Neural crest cell (in vitro differentiated cells): ENCODE data around the gene SMIM1. TPM values are rescaled to one million over a fixed set of nuclear protein-coding genes. Genes with fewer than 3 reads are reported as not detected.

Source experiments
- DNase-seq: peaks from one replicate; pipeline ENCODE4 v3.0.0; 2021; ENCODE audit warnings: low read depth, mixed read lengths, low spot score
- H3K27ac Mint-ChIP-seq: one replicate; pipeline ENCODE4 v1.8.0; 2021; ENCODE audit warnings: mild to moderate bottlenecking, mixed read lengths; ENCODE audit not compliant: unreplicated experiment
- H3K27me3 Mint-ChIP-seq: 2 replicates; pipeline ENCODE4 v1.8.0; 2021; ENCODE audit warnings: low read depth, mild to moderate bottlenecking, mixed read lengths
- H3K36me3 Mint-ChIP-seq: 2 replicates; pipeline ENCODE4 v1.8.0; 2021; ENCODE audit warnings: low read depth, mild to moderate bottlenecking, mixed read lengths
- H3K4me1 Mint-ChIP-seq: 2 replicates; pipeline ENCODE4 v1.8.0; 2021; ENCODE audit warnings: mixed read lengths
- H3K4me3 Mint-ChIP-seq: one replicate; pipeline ENCODE4 v1.8.0; 2021; ENCODE audit warnings: mild to moderate bottlenecking, mixed read lengths
- H3K9me3 Mint-ChIP-seq: 2 replicates; pipeline ENCODE4 v1.8.0; 2021; ENCODE audit warnings: mixed read lengths
- CTCF ChIP-seq: fragments of 200-600 bp; sonication (generic); conservative IDR thresholded peaks from 2 replicates; pipeline ENCODE4 v1.5.0; 2021; ENCODE audit warnings: antibody characterized with exemption, mild to moderate bottlenecking
- total RNA-seq: library from RNA; stranded (reverse); gene quantifications from 2 replicates; pipeline ENCODE4 v1.2.1, GENCODE V29; 2021

The SMIM1 gene
- total RNA-seq, 1 donor from 2014 or later = 4.7 TPM

GRCh38 chr1:3825356-3825755, 52.8 kb downstream of the SMIM1 start:
- no peak for TF ChIP-seq CTCF
- Mint-ChIP-seq H3K27me3 (no peaks in the 10 kb centered on the region), H3K4me3 (no peak overlapping the region), H3K36me3 (peaks cover 5% of the 10 kb centered on the region), H3K27ac (no peak overlapping the region), H3K9me3 (no peaks in the 10 kb centered on the region), H3K4me1 (no peaks in the 10 kb centered on the region)
- no peak for DNase-seq

Other genes with a start within 250 kb of the SMIM1 start
- gene MEGF6, start 161.2 kb upstream of the SMIM1 start, total RNA-seq = 36.7 and 38.8 TPM in 2 replicates
- 14.5 and 14.9 TPM in 2 replicates for gene TPRG1L, start 147.7 kb upstream of the SMIM1 start, total RNA-seq
- 26.0 and 28.9 TPM in 2 replicates for gene WRAP73, start 122.6 kb upstream of the SMIM1 start, total RNA-seq
- 1.5 and 2.1 TPM in 2 replicates for gene TP73, start 120.2 kb upstream of the SMIM1 start, total RNA-seq
- gene CCDC27, start 20.3 kb upstream of the SMIM1 start, total RNA-seq = not detected in 2 replicates
- gene LRRC47, start 23.7 kb downstream of the SMIM1 start, total RNA-seq = 57.9 and 59.6 TPM in 2 replicates
- gene CEP104, start 84.5 kb downstream of the SMIM1 start, total RNA-seq = 36.2 and 37.3 TPM in 2 replicates
- gene DFFB, start 84.7 kb downstream of the SMIM1 start, total RNA-seq = 11.3 and 13.1 TPM in 2 replicates
- 36.8 and 39.6 TPM in 2 replicates for gene C1orf174, start 127.5 kb downstream of the SMIM1 start, total RNA-seq